ENCODE results near the gene KLHL25.

DNA sequence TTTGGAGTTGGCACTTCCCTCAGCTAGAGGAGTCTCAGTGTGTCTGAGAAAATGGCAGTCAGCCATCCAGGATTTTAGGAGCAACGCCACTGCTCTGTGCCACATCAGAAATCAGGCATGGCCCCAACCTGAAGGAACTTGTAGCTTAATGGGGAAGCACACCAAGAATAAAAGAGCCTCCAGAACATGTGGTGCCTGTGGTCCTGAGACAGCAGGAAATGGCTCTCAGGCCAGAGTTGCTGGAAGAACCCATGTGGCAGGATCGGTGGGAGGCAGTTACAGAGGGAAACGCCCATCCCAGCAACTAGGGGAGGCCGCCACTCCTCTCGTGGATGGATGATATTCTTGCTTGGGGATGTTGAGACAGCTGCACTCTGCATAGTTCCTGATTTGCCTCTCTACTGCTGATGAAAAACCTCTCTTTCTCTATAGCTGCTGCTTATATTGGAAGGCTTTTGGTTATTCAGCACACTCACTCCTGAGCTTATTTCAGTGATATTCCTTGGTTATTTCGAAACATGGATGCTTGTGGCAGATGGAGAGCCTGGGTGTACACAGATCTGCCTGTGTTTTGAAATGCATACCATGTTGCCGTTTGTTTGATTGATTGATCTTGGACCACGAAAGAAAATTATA, 52.4 kb downstream of the KLHL25 start:
- no peak for TF ChIP-seq POLR2A (IDR thresholded peaks at IDR 0.05)
- TF ChIP-seq, protein P1, sequence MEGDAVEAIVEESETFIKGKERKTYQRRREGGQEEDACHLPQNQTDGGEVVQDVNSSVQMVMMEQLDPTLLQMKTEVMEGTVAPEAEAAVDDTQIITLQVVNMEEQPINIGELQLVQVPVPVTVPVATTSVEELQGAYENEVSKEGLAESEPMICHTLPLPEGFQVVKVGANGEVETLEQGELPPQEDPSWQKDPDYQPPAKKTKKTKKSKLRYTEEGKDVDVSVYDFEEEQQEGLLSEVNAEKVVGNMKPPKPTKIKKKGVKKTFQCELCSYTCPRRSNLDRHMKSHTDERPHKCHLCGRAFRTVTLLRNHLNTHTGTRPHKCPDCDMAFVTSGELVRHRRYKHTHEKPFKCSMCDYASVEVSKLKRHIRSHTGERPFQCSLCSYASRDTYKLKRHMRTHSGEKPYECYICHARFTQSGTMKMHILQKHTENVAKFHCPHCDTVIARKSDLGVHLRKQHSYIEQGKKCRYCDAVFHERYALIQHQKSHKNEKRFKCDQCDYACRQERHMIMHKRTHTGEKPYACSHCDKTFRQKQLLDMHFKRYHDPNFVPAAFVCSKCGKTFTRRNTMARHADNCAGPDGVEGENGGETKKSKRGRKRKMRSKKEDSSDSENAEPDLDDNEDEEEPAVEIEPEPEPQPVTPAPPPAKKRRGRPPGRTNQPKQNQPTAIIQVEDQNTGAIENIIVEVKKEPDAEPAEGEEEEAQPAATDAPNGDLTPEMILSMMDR (IDR thresholded peaks at IDR 0.05) = no peak

Measured in sigmoid colon (tissue), 3 donors.